RWPE1 (cell line): ENCODE results near the gene ING2.

Source experiments
- CTCF ChIA-PET: fragments of 350-600 bp; sonication (Branson Sonifier 250); formaldehyde crosslinking; extraction: SDS; loops from one replicate; lab custom pipeline; 2021; lab: Yijun Ruan, JAX
- POLR2A ChIA-PET: fragments of 400-600 bp; formaldehyde crosslinking; extraction: SDS; loops from one replicate; lab custom pipeline; 2020; ENCODE audit warnings: antibody characterized with exemption; ENCODE audit not compliant: low non-redundant PET; lab: Yijun Ruan, JAX
- DNase-seq: peaks from one replicate; pipeline ENCODE4 v3.0.0; 2012; ENCODE audit warnings: low spot score
- H3K27ac ChIP-seq: fragments of 450-650 bp; 2 replicates; pipeline ENCODE4 v1.5.1; 2017
- CTCF ChIP-seq: fragments of 450-650 bp; conservative IDR thresholded peaks from 2 replicates; pipeline ENCODE4 v1.5.1; 2017; ENCODE audit warnings: low read depth, mild to moderate bottlenecking

ING2 gene

GRCh38 chr4:183499389-183499788 is 5.5 kb upstream of the ING2 start:
- no peak for TF ChIP-seq CTCF
- ChIA-PET POLR2A (no interaction called here), CTCF (no interaction called here)
- no peak overlapping the region for H3K27ac ChIP-seq
- DNase-seq = no peak

GRCh38 chr4:183499801-183500200 is 5.1 kb upstream of the ING2 start:
- POLR2A ChIA-PET = no interaction called here
- no peak overlapping the region for H3K27ac ChIP-seq
- no peak for DNase-seq
- CTCF ChIA-PET = no interaction called here
- TF ChIP-seq CTCF = no peak

- peak overlapping the region; percentile 97 for H3K27ac ChIP-seq
- POLR2A ChIA-PET = interaction anchor here (0.6 to 0.9 kb wide), 2 partner anchors 10 to 17 kb away, joined by 3 read pairs; no protein-coding TSS in a partner anchor
- CTCF ChIA-PET = interaction anchor here (0.5 to 1.5 kb wide), 6 partner anchors 18 to 1986 kb away, joined by 3 to 4 read pairs (median 3); no protein-coding TSS in a partner anchor
- peak; percentile 26 for DNase-seq
- TF ChIP-seq CTCF = no peak
Measured at GRCh38 chr4:183503497-183504063, 1.3 kb upstream of the ING2 start.

GRCh38 chr4:183504064-183504929 is 561 bp upstream of the ING2 start:
- peak; percentile 56 for TF ChIP-seq CTCF
- ChIA-PET CTCF (interaction anchor here (0.6 to 1.5 kb wide), 7 partner anchors 18 to 1877 kb away, joined by 3 to 4 read pairs (median 3); no protein-coding TSS in a partner anchor), POLR2A (interaction anchor here (0.6 to 0.9 kb wide), 2 partner anchors 11 to 18 kb away, joined by 3 read pairs; no protein-coding TSS in a partner anchor)
- H3K27ac ChIP-seq = peak overlapping the region; percentile 97
- DNase-seq = peak; percentile 96

GRCh38 chr4:183505611-183506388 is 942 bp downstream of the ING2 start:
- peak overlapping the region; percentile 97 for H3K27ac ChIP-seq
- ChIA-PET CTCF (no interaction called here), POLR2A (interaction anchor here (0.6 kb wide), 1 partner anchor 147 kb away, joined by 4 read pairs; no protein-coding TSS in a partner anchor)
- TF ChIP-seq CTCF = no peak
- peak; percentile 85 for DNase-seq

GRCh38 chr4:183506389-183506735 is 1.5 kb downstream of the ING2 start:
- POLR2A ChIA-PET = no interaction called here
- DNase-seq = no peak
- peak overlapping the region; percentile 97 for H3K27ac ChIP-seq
- TF ChIP-seq CTCF = no peak
- CTCF ChIA-PET = no interaction called here
